Omental fat pad (tissue), 4 donors: Measurements from ENCODE around the gene JAM2. TPM values are rescaled to one million over a fixed set of nuclear protein-coding genes. Genes with fewer than 3 reads are reported as not detected.

Experiments used
- ATAC-seq: fragments of 150-250 bp; one replicate; pipeline ENCODE4 v1.9.1; 2016; ENCODE audit warnings: mild to moderate bottlenecking, moderate library complexity; ENCODE audit not compliant: low FRiP score
- DNase-seq: peaks from one replicate; pipeline ENCODE4 v3.0.0-alpha.2; 2019; ENCODE audit warnings: low spot score
- CTCF ChIP-seq, 3 donors: fragments of 450-650 bp; IDR thresholded peaks; one replicate each; pipeline ENCODE4 v1.5.1; 2016 to 2017; ENCODE audit warnings: antibody characterized with exemption in 3 of 3, mild to moderate bottlenecking in 3 of 3, moderate library complexity in 2 of 3
- total RNA-seq, 4 donors: library from RNA; depleted of rRNA; stranded (reverse); fragments of >200 nt; gene quantifications; one replicate each; pipeline ENCODE4 v1.1.0, GENCODE V29; 2016

JAM2 gene
- total RNA-seq, 4 donors from 2014 or later: 4.9 to 43.3 (median 11.6) TPM

DNA sequence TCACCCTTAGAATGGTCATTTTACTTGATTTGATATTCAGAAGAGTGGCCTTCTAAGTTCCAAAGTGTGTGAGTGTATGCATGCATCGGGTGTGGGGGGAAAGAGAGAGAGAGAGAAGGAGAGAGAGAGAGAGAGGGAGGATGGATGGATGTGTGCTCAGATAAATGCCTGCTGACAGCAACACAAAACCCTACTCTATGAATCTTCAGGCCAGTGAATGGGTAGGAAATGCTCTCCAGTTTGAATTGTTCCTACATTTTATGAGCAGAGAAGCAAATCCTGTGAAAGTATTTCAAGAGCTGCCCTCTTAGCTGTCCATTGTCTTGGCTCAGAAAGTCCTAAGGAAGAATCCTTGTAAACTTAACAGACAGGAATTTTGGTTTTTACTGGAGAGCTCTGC, 7.4 kb downstream of the JAM2 start:
- no peak for TF ChIP-seq CTCF (IDR thresholded peaks at IDR 0.05)
- DNase-seq: no peak
- ATAC-seq: no peak

DNA sequence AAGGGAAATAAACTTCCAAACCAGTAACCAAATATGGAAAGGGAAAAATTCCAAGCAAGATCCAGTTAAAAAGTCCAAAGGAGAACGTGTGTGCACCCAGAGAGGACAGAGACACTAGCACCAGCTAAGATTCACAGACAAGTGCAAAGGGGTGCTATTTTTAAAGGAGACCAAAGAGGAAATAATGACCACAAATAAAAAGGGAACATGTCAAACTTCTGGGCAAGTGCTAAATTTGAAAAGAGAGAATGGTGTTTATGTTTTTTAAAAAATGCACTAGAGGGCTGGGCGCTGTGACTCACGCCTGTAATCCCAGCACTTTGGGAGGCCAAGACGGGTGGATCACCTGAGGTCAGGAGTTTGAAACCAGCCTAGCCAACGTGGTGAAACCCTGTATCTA, 8.6 kb downstream of the JAM2 start:
- DNase-seq (no peak), ATAC-seq (no peak)
- TF ChIP-seq CTCF (IDR thresholded peaks at IDR 0.05): no peak

DNA sequence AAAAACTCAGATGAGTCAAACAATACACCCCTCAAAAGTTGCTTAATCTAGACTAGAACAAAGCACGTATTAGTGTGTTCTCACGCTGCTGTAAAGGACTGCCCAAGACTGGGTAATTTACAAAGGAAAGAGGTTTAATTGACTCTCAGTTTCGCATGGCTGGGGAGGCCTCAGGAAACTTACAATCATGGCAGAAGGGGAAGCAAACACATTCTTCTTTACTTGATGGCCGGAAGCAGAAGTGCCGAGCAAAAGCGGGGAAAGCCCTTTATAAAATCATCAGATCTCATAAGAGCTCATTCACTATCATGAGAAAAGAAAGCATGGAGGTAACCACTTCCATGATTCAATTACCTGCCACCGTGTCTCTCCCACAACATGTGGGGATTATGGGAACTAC, 10.1 kb downstream of the JAM2 start:
- ATAC-seq (no peak), DNase-seq (no peak)
- no peak for TF ChIP-seq CTCF (IDR thresholded peaks at IDR 0.05)

DNA sequence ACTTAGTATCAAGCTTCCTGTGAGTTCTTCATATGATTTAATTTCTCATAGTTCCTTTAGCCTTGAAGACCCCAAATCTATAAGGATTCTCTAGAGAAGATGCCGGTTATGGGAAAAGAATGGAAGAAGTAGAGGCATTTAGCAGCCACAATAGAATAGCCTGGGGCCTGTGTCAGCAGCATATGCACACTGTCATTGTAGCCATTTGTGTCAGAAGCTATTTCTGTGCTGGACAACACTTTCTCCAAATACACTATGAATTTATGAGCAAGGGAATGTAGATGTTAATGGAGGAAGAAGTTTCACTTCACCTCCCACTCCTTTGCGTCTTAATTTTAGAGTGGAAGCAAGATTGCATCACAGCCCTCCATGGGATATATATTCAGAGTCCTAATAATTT, 17.4 kb downstream of the JAM2 start:
- ATAC-seq (no peak), DNase-seq (no peak)
- TF ChIP-seq CTCF (IDR thresholded peaks at IDR 0.05): no peak

- no peak for ATAC-seq
- no peak for DNase-seq
- TF ChIP-seq CTCF (IDR thresholded peaks at IDR 0.05): no peak
Observed at GRCh38 chr21:25657140-25657539, 18.1 kb downstream of the JAM2 start.

DNA sequence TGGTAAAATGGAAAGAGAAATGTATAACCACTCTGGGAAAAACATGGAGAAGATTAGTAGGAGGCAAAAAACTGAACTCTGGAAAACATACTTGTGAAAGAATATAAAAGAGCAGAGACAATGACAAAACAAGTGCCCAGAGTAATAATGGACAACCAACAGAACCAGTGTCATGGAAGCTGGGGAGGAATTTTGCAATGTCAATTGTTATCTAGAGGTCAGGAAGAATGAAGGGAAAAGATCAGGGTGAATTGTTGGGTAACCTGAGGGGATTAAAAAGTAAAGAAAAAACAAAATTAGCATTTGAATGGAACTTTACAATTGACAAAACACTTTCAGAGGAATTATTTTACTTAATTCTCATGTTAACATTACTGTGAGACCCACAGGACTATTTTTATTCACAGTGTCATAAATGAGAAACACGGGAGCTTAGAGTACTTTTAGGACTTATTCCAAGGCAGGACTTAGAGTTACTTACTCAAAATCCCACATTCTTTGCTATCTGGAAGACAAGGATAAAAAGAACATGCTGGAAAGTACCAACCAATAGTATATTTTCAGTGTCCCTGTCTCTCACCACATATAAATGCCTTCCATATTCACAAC, 19.5 kb downstream of the JAM2 start:
- no peak for TF ChIP-seq CTCF (IDR thresholded peaks at IDR 0.05)
- no peak for DNase-seq
- no peak for ATAC-seq

DNA sequence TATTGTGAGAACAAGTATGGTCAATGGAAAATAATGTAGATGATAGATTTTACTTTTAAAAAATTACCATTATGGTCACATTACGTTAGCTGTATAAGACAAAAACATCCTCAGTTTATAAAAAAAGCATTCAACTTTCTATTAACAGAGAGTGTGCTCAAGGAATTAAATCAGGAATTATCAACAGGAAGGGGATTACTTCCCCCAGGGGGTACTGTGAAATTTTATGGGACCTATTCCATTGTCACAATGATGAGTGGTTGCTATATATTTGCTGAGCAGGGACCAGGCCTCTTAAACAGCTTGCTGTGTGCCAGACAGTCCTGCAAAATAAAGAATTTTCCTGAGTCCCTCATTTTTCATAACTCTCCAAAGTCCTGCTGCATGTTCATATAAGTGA, 21.2 kb downstream of the JAM2 start:
- TF ChIP-seq CTCF (IDR thresholded peaks at IDR 0.05): no peak
- no peak for DNase-seq

More for the DNA sequence above, 21.2 kb downstream of the JAM2 start:
- no peak for ATAC-seq
